Hepatocyte (in vitro differentiated cells): Measurements from ENCODE around the gene LRRC1.

Experiments used
- EZH2 ChIP-seq: fragments of 200-600 bp; sonication (generic); IDR thresholded peaks from 2 replicates; pipeline ENCODE4 v1.6.1; 2016; ENCODE audit warnings: antibody characterized with exemption, mild to moderate bottlenecking, borderline replicate concordance
- EZH2phosphoT487 ChIP-seq: fragments of 200-600 bp; sonication (generic); IDR thresholded peaks from one replicate; pipeline ENCODE4 v1.6.1; 2018; ENCODE audit warnings: antibody characterized with exemption, mild to moderate bottlenecking, low read depth, moderate library complexity; ENCODE audit not compliant: unreplicated experiment, severe bottlenecking
- TF ChIP-seq, protein P1 (sequence below): fragments of 200-600 bp; sonication (generic); IDR thresholded peaks from 2 replicates; pipeline ENCODE4 v1.5.1; 2016; ENCODE audit warnings: antibody characterized with exemption, mild to moderate bottlenecking; ENCODE audit not compliant: poor library complexity

DNA sequence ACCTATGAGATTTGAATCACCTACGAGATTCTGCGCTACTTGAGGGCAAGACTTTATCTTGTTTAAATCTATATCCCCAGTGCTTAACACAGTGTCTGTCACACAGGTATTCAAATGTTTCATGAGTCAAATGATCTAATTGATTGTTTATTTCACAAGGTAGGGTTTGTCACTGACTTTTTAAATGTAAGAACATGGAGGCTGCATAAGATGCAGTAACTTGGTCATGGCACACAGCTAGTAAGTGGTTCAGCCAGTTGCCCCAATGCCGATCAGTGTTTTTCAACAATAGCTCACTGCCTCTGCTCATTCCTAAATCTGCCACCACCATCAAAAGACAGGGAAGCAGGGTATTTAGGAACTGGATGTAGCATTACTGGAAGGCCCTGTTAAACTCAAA lies 42.4 kb upstream of the LRRC1 start:
- TF ChIP-seq, protein P1, sequence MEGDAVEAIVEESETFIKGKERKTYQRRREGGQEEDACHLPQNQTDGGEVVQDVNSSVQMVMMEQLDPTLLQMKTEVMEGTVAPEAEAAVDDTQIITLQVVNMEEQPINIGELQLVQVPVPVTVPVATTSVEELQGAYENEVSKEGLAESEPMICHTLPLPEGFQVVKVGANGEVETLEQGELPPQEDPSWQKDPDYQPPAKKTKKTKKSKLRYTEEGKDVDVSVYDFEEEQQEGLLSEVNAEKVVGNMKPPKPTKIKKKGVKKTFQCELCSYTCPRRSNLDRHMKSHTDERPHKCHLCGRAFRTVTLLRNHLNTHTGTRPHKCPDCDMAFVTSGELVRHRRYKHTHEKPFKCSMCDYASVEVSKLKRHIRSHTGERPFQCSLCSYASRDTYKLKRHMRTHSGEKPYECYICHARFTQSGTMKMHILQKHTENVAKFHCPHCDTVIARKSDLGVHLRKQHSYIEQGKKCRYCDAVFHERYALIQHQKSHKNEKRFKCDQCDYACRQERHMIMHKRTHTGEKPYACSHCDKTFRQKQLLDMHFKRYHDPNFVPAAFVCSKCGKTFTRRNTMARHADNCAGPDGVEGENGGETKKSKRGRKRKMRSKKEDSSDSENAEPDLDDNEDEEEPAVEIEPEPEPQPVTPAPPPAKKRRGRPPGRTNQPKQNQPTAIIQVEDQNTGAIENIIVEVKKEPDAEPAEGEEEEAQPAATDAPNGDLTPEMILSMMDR: no peak
- TF ChIP-seq EZH2 (no peak), EZH2phosphoT487 (no peak)
